Mammary epithelial cell (primary cell): Measurements from ENCODE around the gene PDCD5.

Experiments used
- EZH2 ChIP-seq: IDR thresholded peaks from 2 replicates; pipeline ENCODE4 v1.6.1; 2012; ENCODE audit warnings: low read length, inconsistent platforms, borderline replicate concordance
- TF ChIP-seq, protein P1 (sequence below), 2 donors: IDR thresholded peaks in 1 of 2; conservative IDR thresholded peaks in 1 of 2; 2 replicates each; pipeline ENCODE4 v1.5.1; 2011 to 2012; ENCODE audit warnings: inconsistent platforms in 2 of 2, low read length in 2 of 2, mild to moderate bottlenecking in 2 of 2, control low read depth in 1 of 2, low read depth in 1 of 2; ENCODE audit not compliant: insufficient read depth in 1 of 2; ENCODE audit errors: extremely low read depth in 1 of 2

DNA sequence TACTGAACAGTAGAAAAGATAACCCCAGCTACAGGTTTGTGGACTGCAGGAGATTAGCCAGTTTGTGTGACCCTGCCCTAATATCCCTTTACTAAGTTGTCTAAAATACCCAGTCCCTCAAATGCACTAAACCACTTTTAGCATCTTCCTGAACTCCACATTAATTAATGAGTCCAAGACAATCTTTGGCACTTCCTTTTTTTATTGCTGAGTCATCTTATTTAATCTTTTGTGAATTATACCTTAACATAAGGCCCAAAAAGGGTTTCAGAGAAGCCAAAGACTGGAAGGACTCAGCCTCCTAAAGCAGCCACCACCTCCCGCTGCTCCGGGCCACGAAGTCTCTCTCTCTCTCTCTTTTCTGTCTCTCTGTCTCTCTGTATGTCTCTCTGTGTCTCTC is 48.8 kb upstream of the PDCD5 start:
- TF ChIP-seq, protein P1, sequence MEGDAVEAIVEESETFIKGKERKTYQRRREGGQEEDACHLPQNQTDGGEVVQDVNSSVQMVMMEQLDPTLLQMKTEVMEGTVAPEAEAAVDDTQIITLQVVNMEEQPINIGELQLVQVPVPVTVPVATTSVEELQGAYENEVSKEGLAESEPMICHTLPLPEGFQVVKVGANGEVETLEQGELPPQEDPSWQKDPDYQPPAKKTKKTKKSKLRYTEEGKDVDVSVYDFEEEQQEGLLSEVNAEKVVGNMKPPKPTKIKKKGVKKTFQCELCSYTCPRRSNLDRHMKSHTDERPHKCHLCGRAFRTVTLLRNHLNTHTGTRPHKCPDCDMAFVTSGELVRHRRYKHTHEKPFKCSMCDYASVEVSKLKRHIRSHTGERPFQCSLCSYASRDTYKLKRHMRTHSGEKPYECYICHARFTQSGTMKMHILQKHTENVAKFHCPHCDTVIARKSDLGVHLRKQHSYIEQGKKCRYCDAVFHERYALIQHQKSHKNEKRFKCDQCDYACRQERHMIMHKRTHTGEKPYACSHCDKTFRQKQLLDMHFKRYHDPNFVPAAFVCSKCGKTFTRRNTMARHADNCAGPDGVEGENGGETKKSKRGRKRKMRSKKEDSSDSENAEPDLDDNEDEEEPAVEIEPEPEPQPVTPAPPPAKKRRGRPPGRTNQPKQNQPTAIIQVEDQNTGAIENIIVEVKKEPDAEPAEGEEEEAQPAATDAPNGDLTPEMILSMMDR (conservative IDR thresholded peaks at IDR 0.05 in 1 of 2, IDR thresholded peaks at IDR 0.05 in 1 of 2; ENCODE audit: extremely low read depth in 1 of 2, insufficient read depth in 1 of 2, low read depth in 1 of 2, low read length in 2 of 2), result no peak
- TF ChIP-seq EZH2, result no peak
